VCaP (cell line): ENCODE data around the gene PFKP.
A peak's percentile ranks its signal among the peaks of the same experiment; 100 is the strongest.

Experiments
- H3K27ac ChIP-seq: fragments of 450-650 bp; 2 replicates; pipeline ENCODE4 v1.5.1; 2017
- CTCF ChIP-seq: fragments of 450-650 bp; conservative IDR thresholded peaks from 2 replicates; pipeline ENCODE4 v1.5.1; 2017; ENCODE audit warnings: mild to moderate bottlenecking, moderate library complexity

The PFKP gene

GRCh38 chr10:3169271-3169670 lies 101.9 kb downstream of the PFKP start:
- no peak overlapping the region for H3K27ac ChIP-seq
- no peak for TF ChIP-seq CTCF

GRCh38 chr10:3169673-3170072 lies 102.3 kb downstream of the PFKP start:
- no peak for TF ChIP-seq CTCF

GRCh38 chr10:3171488-3171887 lies 104.1 kb downstream of the PFKP start:
- peak overlapping the region; percentile 77; the same call in 1 of the 2 replicates for H3K27ac ChIP-seq

More at GRCh38 chr10:3169673-3170072, 102.3 kb downstream of the PFKP start:
- no peak overlapping the region for H3K27ac ChIP-seq

GRCh38 chr10:3172081-3172445 lies 104.7 kb downstream of the PFKP start:
- TF ChIP-seq CTCF: no peak
- peak overlapping the region; percentile 77 for H3K27ac ChIP-seq

- TF ChIP-seq CTCF: no peak
- peak within 1 kb of the TSS; percentile 77 for H3K27ac ChIP-seq
These were observed 105.3 kb downstream of the PFKP start, which contains the start of gene PITRM1 for GRCh38 chr10:3172446-3173170. PITRM1 (minus strand) TSS chr10:3172782; CDS start chr10:3172772, 10 bp downstream.

GRCh38 chr10:3173171-3173878 lies 106.0 kb downstream of the PFKP start:
- no peak for TF ChIP-seq CTCF
- H3K27ac ChIP-seq: peak overlapping the region; percentile 31; the same call in 1 of the 2 replicates

- TF ChIP-seq CTCF: no peak
These were observed 110.7 kb downstream of the PFKP start for GRCh38 chr10:3178042-3178441.

GRCh38 chr10:3179174-3179573 lies 111.8 kb downstream of the PFKP start:
- no peak for TF ChIP-seq CTCF
- H3K27ac ChIP-seq: no peak overlapping the region

More at GRCh38 chr10:3178042-3178441, 110.7 kb downstream of the PFKP start:
- no peak overlapping the region for H3K27ac ChIP-seq
